ENCODE measurements around the gene C12orf56.

DNA sequence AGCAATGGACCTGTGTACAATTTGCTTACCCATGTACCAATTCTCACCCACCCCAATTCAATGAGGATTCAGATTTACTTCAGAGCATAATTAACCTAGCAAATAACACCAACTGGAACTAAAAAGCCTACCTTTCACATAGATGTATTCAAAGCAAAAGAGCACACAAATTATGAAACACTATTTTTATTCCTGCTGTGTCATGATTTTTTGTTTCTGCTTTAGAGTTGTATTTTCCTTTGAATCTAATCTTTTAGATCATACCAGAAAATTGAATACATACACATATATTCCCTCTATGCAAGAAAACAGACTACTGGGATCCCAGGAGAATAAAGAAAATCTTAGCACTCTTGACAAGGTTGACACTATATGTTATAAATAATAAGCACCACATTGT is 174.3 kb downstream of the C12orf56 start:
- TF ChIP-seq, protein P1, sequence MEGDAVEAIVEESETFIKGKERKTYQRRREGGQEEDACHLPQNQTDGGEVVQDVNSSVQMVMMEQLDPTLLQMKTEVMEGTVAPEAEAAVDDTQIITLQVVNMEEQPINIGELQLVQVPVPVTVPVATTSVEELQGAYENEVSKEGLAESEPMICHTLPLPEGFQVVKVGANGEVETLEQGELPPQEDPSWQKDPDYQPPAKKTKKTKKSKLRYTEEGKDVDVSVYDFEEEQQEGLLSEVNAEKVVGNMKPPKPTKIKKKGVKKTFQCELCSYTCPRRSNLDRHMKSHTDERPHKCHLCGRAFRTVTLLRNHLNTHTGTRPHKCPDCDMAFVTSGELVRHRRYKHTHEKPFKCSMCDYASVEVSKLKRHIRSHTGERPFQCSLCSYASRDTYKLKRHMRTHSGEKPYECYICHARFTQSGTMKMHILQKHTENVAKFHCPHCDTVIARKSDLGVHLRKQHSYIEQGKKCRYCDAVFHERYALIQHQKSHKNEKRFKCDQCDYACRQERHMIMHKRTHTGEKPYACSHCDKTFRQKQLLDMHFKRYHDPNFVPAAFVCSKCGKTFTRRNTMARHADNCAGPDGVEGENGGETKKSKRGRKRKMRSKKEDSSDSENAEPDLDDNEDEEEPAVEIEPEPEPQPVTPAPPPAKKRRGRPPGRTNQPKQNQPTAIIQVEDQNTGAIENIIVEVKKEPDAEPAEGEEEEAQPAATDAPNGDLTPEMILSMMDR (conservative IDR thresholded peaks at IDR 0.05), result no peak
- TF ChIP-seq ZFX (IDR thresholded peaks at IDR 0.05), result no peak

Measured in C4-2B (cell line).